Gastroesophageal sphincter (tissue), 4 donors: ENCODE measurements around the gene SMIM27. TPM values are rescaled to one million over a fixed set of nuclear protein-coding genes. Genes with fewer than 3 reads are reported as not detected.

ENCODE experiments used
- ATAC-seq: fragments of 150-250 bp; one replicate; pipeline ENCODE4 v1.9.1; 2016; ENCODE audit warnings: mild to moderate bottlenecking, moderate library complexity
- H3K27ac ChIP-seq, 4 donors: fragments of 200-600 bp; sonication (generic) in 3 of 4; 1 replicate in 3 of 4; 2 replicates in 1 of 4; pipeline ENCODE4 v1.5.1; 2016 to 2019
- H3K27me3 ChIP-seq: fragments of 200-600 bp; sonication (generic); one replicate; pipeline ENCODE4 v1.5.1; 2019
- H3K36me3 ChIP-seq, 2 donors: fragments of 200-600 bp; sonication (generic); one replicate each; pipeline ENCODE4 v1.5.1; 2019; ENCODE audit warnings: control low read depth in 1 of 2
- H3K4me1 ChIP-seq, 3 donors: fragments of 200-600 bp; sonication (generic); 1 replicate in 2 of 3; 2 replicates in 1 of 3; pipeline ENCODE4 v1.5.1; 2016 to 2019; ENCODE audit warnings: control low read depth in 2 of 3
- H3K4me3 ChIP-seq, 2 donors: fragments of 200-600 bp; sonication (generic); one replicate each; pipeline ENCODE4 v1.5.1; 2019; ENCODE audit warnings: mild to moderate bottlenecking in 1 of 2, moderate library complexity in 1 of 2
- H3K9me3 ChIP-seq, 3 donors: fragments of 200-600 bp; sonication (generic); one replicate each; pipeline ENCODE4 v1.5.1; 2017 to 2019; ENCODE audit warnings: control low read depth in 2 of 3
- EP300 ChIP-seq: sonication (generic); formaldehyde crosslinking; IDR thresholded peaks from one replicate; pipeline ENCODE4 v1.6.1; 2017; ENCODE audit warnings: antibody characterized with exemption, mild to moderate bottlenecking
- POLR2A ChIP-seq, 2 donors: fragments of 450-650 bp; IDR thresholded peaks; one replicate each; pipeline ENCODE4 v1.6.1; 2017; ENCODE audit warnings: antibody characterized with exemption in 2 of 2, mild to moderate bottlenecking in 2 of 2, moderate library complexity in 1 of 2
- POLR2AphosphoS5 ChIP-seq: sonication (generic); formaldehyde crosslinking; IDR thresholded peaks from one replicate; pipeline ENCODE4 v1.6.1; 2017; ENCODE audit warnings: antibody characterized with exemption
- WGBS, 2 donors: methylation state at CpG; one replicate each; pipeline ENCODE4 v1.1.5; 2018; ENCODE audit warnings: low coverage in 1 of 2; 5-methylcytosine and 5-hydroxymethylcytosine counted together
- total RNA-seq, 4 donors: library from RNA; depleted of rRNA; stranded (reverse); fragments of >200 nt; gene quantifications; one replicate each; pipeline ENCODE4 v1.1.0, GENCODE V29; 2016
- TF ChIP-seq, protein P1 (sequence below), 4 experiments: fragments of 200-600 bp in 2 of 4; fragments of 450-650 bp in 2 of 4; sonication (generic) in 1 of 4; IDR thresholded peaks; one replicate each; pipeline ENCODE4 v1.5.1; 2017 to 2019; ENCODE audit warnings: antibody characterized with exemption in 4 of 4, mild to moderate bottlenecking in 2 of 4, moderate library complexity in 2 of 4

Gene SMIM27
- total RNA-seq, 4 donors from 2014 or later = 4.0 to 12.5 (median 8.2) TPM

- TF ChIP-seq POLR2AphosphoS5 = no peak
- TF ChIP-seq EP300 = no peak
- TF ChIP-seq, protein P1, sequence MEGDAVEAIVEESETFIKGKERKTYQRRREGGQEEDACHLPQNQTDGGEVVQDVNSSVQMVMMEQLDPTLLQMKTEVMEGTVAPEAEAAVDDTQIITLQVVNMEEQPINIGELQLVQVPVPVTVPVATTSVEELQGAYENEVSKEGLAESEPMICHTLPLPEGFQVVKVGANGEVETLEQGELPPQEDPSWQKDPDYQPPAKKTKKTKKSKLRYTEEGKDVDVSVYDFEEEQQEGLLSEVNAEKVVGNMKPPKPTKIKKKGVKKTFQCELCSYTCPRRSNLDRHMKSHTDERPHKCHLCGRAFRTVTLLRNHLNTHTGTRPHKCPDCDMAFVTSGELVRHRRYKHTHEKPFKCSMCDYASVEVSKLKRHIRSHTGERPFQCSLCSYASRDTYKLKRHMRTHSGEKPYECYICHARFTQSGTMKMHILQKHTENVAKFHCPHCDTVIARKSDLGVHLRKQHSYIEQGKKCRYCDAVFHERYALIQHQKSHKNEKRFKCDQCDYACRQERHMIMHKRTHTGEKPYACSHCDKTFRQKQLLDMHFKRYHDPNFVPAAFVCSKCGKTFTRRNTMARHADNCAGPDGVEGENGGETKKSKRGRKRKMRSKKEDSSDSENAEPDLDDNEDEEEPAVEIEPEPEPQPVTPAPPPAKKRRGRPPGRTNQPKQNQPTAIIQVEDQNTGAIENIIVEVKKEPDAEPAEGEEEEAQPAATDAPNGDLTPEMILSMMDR (IDR thresholded peaks at IDR 0.05) = peak in 3 of 4 experiments; percentile 17 to 52 (median 25)
- no peak for TF ChIP-seq POLR2A (IDR thresholded peaks at IDR 0.05)
- Histone ChIP-seq H3K9me3 (no peaks in the 10 kb centered on the region), H3K36me3 (no peaks in the 10 kb centered on the region), H3K27me3 (peaks cover 25% of the 10 kb centered on the region), H3K27ac (no peak overlapping the region), H3K4me1 (no peaks in the 10 kb centered on the region), H3K4me3 (no peak overlapping the region)
- WGBS, 2 donors = 17 to 26% methylated on average over 2 to 3 of the region's 3 CpGs
- no peak for ATAC-seq
Observed at GRCh38 chr9:32581512-32582143, 29.5 kb downstream of the SMIM27 start.

GRCh38 chr9:32584784-32585183 is 32.7 kb downstream of the SMIM27 start:
- Histone ChIP-seq H3K36me3 (no peaks in the 10 kb centered on the region), H3K27me3 (peaks cover 38% of the 10 kb centered on the region), H3K4me1 (no peaks in the 10 kb centered on the region), H3K4me3 (no peak overlapping the region), H3K9me3 (no peaks in the 10 kb centered on the region), H3K27ac (no peak overlapping the region)
- no peak for TF ChIP-seq POLR2AphosphoS5
- TF ChIP-seq EP300 = no peak
- no peak for TF ChIP-seq POLR2A (IDR thresholded peaks at IDR 0.05)
- ATAC-seq = no peak
- 19 to 28% methylated on average over 2 of the region's 2 CpGs for WGBS, 2 donors

- no peaks in the 10 kb centered on the region for H3K36me3 ChIP-seq
- H3K27me3 ChIP-seq = peaks cover 42% of the 10 kb centered on the region
- H3K4me1 ChIP-seq = no peaks in the 10 kb centered on the region
- TF ChIP-seq POLR2A (IDR thresholded peaks at IDR 0.05) (no peak), EP300 (no peak), POLR2AphosphoS5 (no peak)
- TF ChIP-seq, protein P1 (IDR thresholded peaks at IDR 0.05) = no peak
- no peak overlapping the region for H3K27ac ChIP-seq
- ATAC-seq = no peak
- no peaks in the 10 kb centered on the region for H3K9me3 ChIP-seq
- no peak overlapping the region for H3K4me3 ChIP-seq
Observed at GRCh38 chr9:32587901-32588300, 35.8 kb downstream of the SMIM27 start.

GRCh38 chr9:32589083-32589723 is 37.1 kb downstream of the SMIM27 start:
- WGBS, 2 donors = 36 to 59% methylated on average over 4 to 6 of the region's 6 CpGs
- Histone ChIP-seq H3K36me3 (no peaks in the 10 kb centered on the region), H3K4me1 (no peaks in the 10 kb centered on the region), H3K4me3 (no peak overlapping the region), H3K27ac (no peak overlapping the region), H3K27me3 (peaks cover 42% of the 10 kb centered on the region), H3K9me3 (no peaks in the 10 kb centered on the region)
- TF ChIP-seq, protein P1 (IDR thresholded peaks at IDR 0.05) = peak in 3 of 4 experiments; percentile 5 to 31 (median 13)
- no peak for TF ChIP-seq POLR2A (IDR thresholded peaks at IDR 0.05)
- ATAC-seq = no peak

DNA sequence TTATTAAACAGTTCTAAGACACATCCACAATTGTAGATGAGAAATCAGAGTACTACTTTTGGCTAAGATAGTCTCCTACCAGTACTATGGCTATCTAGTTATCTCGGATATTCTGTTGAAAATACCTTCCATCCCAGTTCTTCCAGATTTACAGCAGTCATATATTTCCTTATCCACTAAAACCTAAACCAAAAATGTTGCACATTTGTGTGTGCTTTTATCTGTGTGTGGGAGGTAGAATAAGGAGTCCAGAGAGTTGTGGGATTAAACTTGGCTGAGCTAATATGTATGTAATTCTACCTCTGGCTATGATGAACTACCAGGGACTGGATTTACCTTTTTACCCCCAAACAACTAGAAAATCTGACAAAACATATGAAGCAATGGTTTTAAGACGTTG is 38.3 kb downstream of the SMIM27 start:
- ATAC-seq = no peak
- TF ChIP-seq POLR2AphosphoS5 (no peak), POLR2A (IDR thresholded peaks at IDR 0.05) (no peak), EP300 (no peak)
- TF ChIP-seq, protein P1 (IDR thresholded peaks at IDR 0.05) = no peak
- Histone ChIP-seq H3K36me3 (no peaks in the 10 kb centered on the region), H3K4me3 (no peak overlapping the region), H3K27me3 (peaks cover 35% of the 10 kb centered on the region), H3K4me1 (no peaks in the 10 kb centered on the region), H3K27ac (no peak overlapping the region), H3K9me3 (no peaks in the 10 kb centered on the region)
- 45 to 48% methylated on average over 2 of the region's 2 CpGs for WGBS, 2 donors
